ENCODE results near the gene PCMTD2. TPM values are rescaled to one million over a fixed set of nuclear protein-coding genes. Genes with fewer than 3 reads are reported as not detected.

Gene PCMTD2
- total RNA-seq, 1 donor from 2014 or later = 45.2 TPM

GRCh38 chr20:64240243-64241015, 15.1 kb upstream of the PCMTD2 start:
- no peak for TF ChIP-seq CTCF (IDR thresholded peaks at IDR 0.05)
- no peak for TF ChIP-seq POLR2AphosphoS5 (IDR thresholded peaks at IDR 0.05; ENCODE audit: insufficient read depth in 1 of 2, low read depth in 1 of 2)
- no peak for TF ChIP-seq POLR2A (IDR thresholded peaks at IDR 0.05)
- no peak for DNase-seq (ENCODE audit: extremely low spot score in 2 of 2)
- H3K4me3 ChIP-seq = no peak overlapping the region
- H3K36me3 ChIP-seq = no peaks in the 10 kb centered on the region
- H3K9me3 ChIP-seq = no peaks in the 10 kb centered on the region
- H3K27ac ChIP-seq = no peak overlapping the region
- intact Hi-C loops (cut with DNase I) = no loop called here
- H3K27me3 ChIP-seq = no peaks in the 10 kb centered on the region
- H3K4me1 ChIP-seq = no peaks in the 10 kb centered on the region

- no peaks in the 10 kb centered on the region for H3K36me3 ChIP-seq
These were observed 14.5 kb upstream of the PCMTD2 start for GRCh38 chr20:64241061-64241460.

GRCh38 chr20:64242003-64242796, 13.3 kb upstream of the PCMTD2 start:
- no peak for TF ChIP-seq POLR2AphosphoS5 (IDR thresholded peaks at IDR 0.05; ENCODE audit: insufficient read depth in 1 of 2, low read depth in 1 of 2)
- intact Hi-C loops (cut with DNase I) = no loop called here
- H3K27me3 ChIP-seq = no peaks in the 10 kb centered on the region
- DNase-seq (ENCODE audit: extremely low spot score in 2 of 2) = no peak
- H3K9me3 ChIP-seq = no peaks in the 10 kb centered on the region
- no peak overlapping the region for H3K4me3 ChIP-seq
- H3K36me3 ChIP-seq = no peaks in the 10 kb centered on the region
- no peaks in the 10 kb centered on the region for H3K4me1 ChIP-seq
- no peak overlapping the region for H3K27ac ChIP-seq

More at GRCh38 chr20:64241061-64241460, 14.5 kb upstream of the PCMTD2 start:
- H3K27ac ChIP-seq = no peak overlapping the region
- intact Hi-C loops (cut with DNase I) = no loop called here
- no peaks in the 10 kb centered on the region for H3K9me3 ChIP-seq
- TF ChIP-seq POLR2A (IDR thresholded peaks at IDR 0.05) (no peak), CTCF (IDR thresholded peaks at IDR 0.05) (no peak), POLR2AphosphoS5 (IDR thresholded peaks at IDR 0.05; ENCODE audit: insufficient read depth in 1 of 2, low read depth in 1 of 2) (no peak)
- no peak for DNase-seq (ENCODE audit: extremely low spot score in 2 of 2)
- H3K4me3 ChIP-seq = no peak overlapping the region
- H3K4me1 ChIP-seq = no peaks in the 10 kb centered on the region
- H3K27me3 ChIP-seq = no peaks in the 10 kb centered on the region

- TF ChIP-seq POLR2AphosphoS5 (IDR thresholded peaks at IDR 0.05; ENCODE audit: insufficient read depth in 1 of 2, low read depth in 1 of 2) = no peak
- no peak for TF ChIP-seq CTCF (IDR thresholded peaks at IDR 0.05)
- no peak for TF ChIP-seq POLR2A (IDR thresholded peaks at IDR 0.05)
- no peaks in the 10 kb centered on the region for H3K9me3 ChIP-seq
- H3K27ac ChIP-seq = no peak overlapping the region
- H3K4me3 ChIP-seq = no peak overlapping the region
- no peaks in the 10 kb centered on the region for H3K36me3 ChIP-seq
- H3K4me1 ChIP-seq = no peaks in the 10 kb centered on the region
- intact Hi-C loops (cut with DNase I) = no loop called here
- no peaks in the 10 kb centered on the region for H3K27me3 ChIP-seq
- DNase-seq (ENCODE audit: extremely low spot score in 2 of 2) = no peak
These were observed 12.6 kb upstream of the PCMTD2 start for GRCh38 chr20:64242797-64243475.

- intact Hi-C loops (cut with DNase I) = no loop called here
- DNase-seq (ENCODE audit: extremely low spot score in 2 of 2) = no peak
- TF ChIP-seq POLR2A (IDR thresholded peaks at IDR 0.05) (no peak), CTCF (IDR thresholded peaks at IDR 0.05) (no peak), POLR2AphosphoS5 (IDR thresholded peaks at IDR 0.05; ENCODE audit: insufficient read depth in 1 of 2, low read depth in 1 of 2) (no peak)
These were observed 11.2 kb upstream of the PCMTD2 start for GRCh38 chr20:64244281-64244805.

More at GRCh38 chr20:64244281-64244805, 11.2 kb upstream of the PCMTD2 start:
- no peaks in the 10 kb centered on the region for H3K27me3 ChIP-seq
- no peaks in the 10 kb centered on the region for H3K4me1 ChIP-seq
- H3K9me3 ChIP-seq = no peaks in the 10 kb centered on the region
- H3K36me3 ChIP-seq = no peaks in the 10 kb centered on the region
- no peak overlapping the region for H3K27ac ChIP-seq
- H3K4me3 ChIP-seq = no peak overlapping the region
